22Rv1 (cell line): ENCODE data around the gene TMC1.
"Not testable (repeated sequence)": the region's sequence is repeated elsewhere in the genome, so short reads cannot be mapped to it uniquely, and the experiment has no call there.

Experiments
- H3K27ac ChIP-seq: fragments of 450-650 bp; 2 replicates; pipeline ENCODE4 v1.5.1; 2017
- ZFX ChIP-seq: fragments of 450-650 bp; IDR thresholded peaks from 2 replicates; pipeline ENCODE4 v1.6.1; 2017; ENCODE audit warnings: antibody characterized with exemption, borderline replicate concordance
- TF ChIP-seq, protein P1 (sequence below): fragments of 450-650 bp; IDR thresholded peaks from 2 replicates; pipeline ENCODE4 v1.5.1; 2017; ENCODE audit warnings: mild to moderate bottlenecking

TMC1 gene

DNA sequence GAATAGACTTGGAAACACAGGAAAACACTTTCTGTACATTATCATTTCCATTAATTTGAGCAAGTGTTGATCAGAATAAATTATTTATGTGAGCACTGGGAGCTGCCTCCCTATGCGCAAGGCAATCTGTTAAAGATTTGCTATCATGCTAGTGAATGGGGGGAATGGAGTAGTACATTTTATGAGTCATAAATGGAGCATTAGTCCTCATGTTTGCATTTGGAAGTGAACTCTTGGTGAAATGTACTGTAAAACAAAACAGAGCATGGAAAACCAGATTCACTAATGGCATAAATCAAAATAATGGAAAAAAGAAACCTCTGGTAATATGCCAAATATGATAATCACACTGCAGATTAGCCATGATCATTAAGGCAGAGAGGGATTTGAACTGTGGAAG is 40.5 kb upstream of the TMC1 start:
- TF ChIP-seq ZFX: no peak
- TF ChIP-seq, protein P1, sequence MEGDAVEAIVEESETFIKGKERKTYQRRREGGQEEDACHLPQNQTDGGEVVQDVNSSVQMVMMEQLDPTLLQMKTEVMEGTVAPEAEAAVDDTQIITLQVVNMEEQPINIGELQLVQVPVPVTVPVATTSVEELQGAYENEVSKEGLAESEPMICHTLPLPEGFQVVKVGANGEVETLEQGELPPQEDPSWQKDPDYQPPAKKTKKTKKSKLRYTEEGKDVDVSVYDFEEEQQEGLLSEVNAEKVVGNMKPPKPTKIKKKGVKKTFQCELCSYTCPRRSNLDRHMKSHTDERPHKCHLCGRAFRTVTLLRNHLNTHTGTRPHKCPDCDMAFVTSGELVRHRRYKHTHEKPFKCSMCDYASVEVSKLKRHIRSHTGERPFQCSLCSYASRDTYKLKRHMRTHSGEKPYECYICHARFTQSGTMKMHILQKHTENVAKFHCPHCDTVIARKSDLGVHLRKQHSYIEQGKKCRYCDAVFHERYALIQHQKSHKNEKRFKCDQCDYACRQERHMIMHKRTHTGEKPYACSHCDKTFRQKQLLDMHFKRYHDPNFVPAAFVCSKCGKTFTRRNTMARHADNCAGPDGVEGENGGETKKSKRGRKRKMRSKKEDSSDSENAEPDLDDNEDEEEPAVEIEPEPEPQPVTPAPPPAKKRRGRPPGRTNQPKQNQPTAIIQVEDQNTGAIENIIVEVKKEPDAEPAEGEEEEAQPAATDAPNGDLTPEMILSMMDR: no peak
- no peak overlapping the region for H3K27ac ChIP-seq

DNA sequence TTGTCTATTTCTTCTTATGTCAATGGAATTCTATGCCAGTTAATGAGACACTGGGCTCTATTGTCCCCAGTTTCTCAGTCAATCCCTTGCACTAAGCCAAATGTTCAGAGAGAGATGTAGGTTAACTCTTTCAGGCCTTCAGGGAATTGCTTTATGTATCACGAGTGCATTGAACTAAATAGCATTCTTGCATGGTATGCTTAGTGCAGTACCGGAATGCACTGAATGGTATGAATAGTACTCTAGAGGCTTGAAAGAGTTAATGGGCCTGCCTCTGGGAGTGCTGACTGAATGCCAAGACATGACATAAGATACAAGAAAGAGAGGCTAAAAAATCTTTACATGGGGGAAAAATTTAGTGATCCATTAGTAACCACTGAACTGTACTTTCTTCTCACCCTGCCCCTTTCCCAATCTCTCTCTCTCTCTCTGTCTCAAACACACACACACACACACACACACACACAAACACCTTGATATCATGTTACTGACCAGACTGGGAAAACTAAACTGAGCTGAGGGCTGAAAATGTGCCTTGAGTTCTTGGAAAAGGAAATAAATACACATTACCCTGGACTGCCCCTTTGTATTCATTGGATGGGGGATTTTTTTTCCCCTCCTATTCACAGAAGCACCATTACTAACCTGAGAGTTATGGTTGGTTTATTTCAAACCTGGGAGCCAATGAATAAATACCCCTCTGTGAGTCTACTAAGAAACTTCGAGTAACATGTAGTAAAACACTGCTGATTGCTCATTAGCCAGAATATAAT is 35.4 kb upstream of the TMC1 start:
- H3K27ac ChIP-seq: no peak overlapping the region
- no peak for TF ChIP-seq ZFX
- TF ChIP-seq, protein P1: no peak

DNA sequence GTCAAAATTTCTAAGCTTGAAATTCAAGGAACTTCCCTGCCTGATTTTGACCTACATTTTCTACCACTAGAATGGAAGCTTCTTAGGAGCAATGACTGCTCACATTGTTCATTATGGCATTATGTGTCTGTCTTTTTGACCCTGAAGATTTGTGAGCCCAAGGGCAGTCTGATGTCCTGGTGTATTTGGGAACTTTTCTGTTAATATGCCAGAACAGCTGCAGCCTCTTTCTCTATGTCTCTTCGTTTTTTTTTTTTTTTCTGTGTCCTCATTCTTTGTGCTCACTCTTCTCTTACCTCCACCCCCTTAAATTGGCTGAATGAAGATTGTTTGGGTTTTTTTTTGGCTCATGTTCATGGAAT is 34.8 kb upstream of the TMC1 start:
- no peak overlapping the region for H3K27ac ChIP-seq
- TF ChIP-seq, protein P1: no peak
- no peak for TF ChIP-seq ZFX

DNA sequence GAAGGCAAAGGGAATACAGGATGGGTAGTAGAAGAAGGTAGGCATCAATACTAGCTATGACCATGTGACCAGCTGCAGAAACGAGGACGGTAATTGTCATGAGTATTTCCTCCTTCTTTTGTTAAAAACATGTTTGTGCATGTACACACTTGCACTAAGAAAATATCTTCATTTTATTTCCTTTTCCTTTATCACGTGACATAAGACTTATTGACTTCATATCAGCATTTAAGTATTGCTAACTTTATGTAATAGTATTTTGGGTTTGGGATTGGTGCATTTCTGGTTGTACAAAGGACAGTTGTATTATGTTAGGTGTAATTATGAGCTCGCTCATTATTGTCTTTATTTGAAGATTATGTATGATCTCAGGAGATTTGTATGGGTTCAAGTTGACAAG is 33.7 kb upstream of the TMC1 start:
- not testable (repeated sequence) for H3K27ac ChIP-seq

DNA sequence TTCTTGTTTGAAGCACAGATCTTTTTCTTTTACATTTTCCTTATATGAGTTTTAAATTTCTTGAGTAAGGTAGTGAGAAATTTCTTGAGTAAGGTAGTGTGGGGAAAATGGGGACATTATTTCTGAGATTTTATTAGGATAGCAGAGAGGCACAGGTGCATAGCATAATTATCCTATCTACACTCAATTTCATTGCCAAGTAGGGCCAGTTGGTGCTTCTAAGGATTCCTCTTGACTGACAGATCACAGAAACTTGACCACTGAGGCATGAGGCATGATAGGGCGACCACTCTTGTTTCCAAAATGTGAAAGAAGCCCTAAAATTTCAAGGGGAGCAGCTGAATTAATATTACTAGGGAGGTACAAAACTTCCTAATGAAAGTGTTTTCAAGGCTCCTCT is 31.4 kb upstream of the TMC1 start:
- no peak for TF ChIP-seq ZFX
- TF ChIP-seq, protein P1: no peak
- no peak overlapping the region for H3K27ac ChIP-seq

DNA sequence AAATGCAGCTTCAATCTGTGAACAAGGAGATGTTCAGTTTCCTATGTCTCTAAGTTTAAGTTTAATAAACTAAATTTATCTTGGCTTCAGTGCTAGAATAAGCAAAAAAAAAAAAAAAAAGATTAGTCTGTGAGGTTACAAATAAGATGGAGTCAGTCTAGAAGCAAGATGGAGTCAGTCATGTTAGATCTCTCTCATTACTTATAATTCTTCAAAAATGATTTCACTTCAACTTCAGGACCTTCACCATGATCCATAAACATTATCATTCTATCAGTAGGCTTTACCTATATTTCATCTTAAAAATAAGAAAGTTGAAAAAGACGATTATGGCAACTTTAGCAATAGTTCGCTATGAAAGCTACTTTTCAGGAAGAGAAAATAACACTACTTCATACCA is 30.2 kb upstream of the TMC1 start:
- TF ChIP-seq, protein P1: no peak
- TF ChIP-seq ZFX: no peak
- no peak overlapping the region for H3K27ac ChIP-seq

DNA sequence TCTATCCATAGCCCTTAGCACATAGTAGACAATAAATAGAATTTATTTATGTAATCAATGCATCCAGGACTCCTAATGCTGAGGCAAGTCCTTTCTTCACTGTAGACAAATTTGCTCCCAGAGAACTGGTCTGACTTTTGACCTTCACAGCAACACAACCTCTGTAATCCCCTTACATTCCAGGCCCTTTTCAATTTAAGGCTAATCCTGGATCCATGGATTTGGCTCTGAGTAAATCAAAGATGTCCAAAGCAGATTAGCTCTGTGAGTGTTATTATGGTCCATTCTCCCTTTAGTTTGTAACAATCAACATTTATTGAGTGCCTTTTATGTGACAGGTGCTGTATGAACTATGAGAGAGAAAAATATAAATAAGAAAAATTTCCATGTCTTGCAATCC is 27.4 kb upstream of the TMC1 start:
- TF ChIP-seq ZFX: no peak
- TF ChIP-seq, protein P1: no peak

DNA sequence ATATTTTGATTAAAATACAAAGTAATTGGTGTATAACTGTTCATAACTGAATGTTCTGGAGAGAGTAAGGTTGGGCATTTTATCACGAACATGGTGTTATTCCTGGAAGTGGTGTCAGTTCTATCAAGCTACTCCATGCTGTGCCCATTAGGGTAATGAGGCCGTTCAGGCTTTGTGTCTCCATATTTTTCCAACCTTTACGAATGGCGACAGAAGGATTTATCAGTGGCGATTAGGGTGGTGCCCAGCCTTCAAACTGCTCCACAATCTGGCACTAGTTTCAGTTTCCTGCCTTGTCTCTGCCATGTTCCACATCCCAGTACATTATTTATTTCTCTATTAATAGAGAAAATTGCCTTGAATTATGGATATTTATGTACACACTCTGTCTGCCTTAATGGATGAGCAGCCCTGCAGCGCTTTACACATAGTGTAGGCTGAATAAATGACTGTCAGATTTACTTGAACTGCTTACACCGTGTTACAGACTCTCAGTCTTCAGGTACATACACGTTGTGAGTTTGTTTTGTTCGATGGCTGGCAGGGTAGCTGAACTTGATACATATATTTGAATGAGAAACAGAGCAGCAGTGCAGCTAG is 23.9 kb upstream of the TMC1 start:
- TF ChIP-seq ZFX: no peak
- TF ChIP-seq, protein P1: no peak
- no peak overlapping the region for H3K27ac ChIP-seq

More for the DNA sequence above, 27.4 kb upstream of the TMC1 start:
- no peak overlapping the region for H3K27ac ChIP-seq
